HG02973 (cell line): ENCODE measurements around the gene EFCAB11.

ENCODE experiments used
- ATAC-seq: cut with Tn5 transposase; IDR thresholded peaks from one replicate; pipeline ENCODE4 v1.9.1; 2021; ENCODE audit warnings: moderate library complexity; ENCODE audit not compliant: unreplicated experiment

Gene EFCAB11

GRCh38 chr14:89775946-89776345 lies 178.6 kb downstream of the EFCAB11 start:
- ATAC-seq: no peak

DNA sequence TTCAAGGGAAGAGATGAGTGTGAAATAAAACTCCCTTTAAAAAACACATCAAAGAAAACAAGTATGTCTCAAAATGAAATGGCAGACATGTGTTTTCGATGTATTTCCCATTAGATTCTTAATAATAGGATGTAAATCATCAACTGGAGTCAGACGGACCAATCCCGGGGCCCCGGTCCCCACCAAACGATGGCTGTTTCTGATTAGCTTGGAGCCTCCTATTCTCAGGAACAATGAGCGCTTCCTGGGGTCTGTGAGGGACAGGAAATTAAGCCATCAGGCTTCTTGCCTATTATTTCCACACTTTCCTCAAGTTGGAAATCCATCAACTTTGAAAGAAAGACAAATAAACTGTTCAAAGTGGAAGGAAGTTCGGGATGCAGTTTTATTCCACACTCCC lies 179.4 kb downstream of the EFCAB11 start:
- no peak for ATAC-seq

GRCh38 chr14:89773644-89774316 lies 180.8 kb downstream of the EFCAB11 start:
- ATAC-seq: peak; percentile 83

DNA sequence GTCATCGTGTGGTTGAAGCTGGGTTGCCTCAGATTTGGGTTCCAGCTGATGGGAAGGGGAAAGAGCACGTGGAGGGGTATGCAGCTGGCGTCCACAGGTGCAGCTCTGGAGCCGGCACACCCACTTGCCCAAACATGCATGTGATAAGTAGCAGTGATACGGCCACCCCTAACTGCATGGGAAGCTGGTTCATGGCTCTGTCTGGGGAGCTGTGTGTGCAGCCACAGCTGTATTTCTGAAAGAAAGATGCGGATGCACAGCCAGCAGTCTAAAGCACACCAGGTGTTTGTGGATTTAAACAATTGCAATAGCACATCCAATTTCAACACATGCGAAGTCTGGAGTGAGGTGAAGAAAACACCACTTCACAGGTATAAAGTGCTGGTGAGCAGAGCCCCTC lies 181.4 kb downstream of the EFCAB11 start:
- peak; percentile 41 for ATAC-seq

- no peak for ATAC-seq
Observed at GRCh38 chr14:89771251-89771650, 183.3 kb downstream of the EFCAB11 start.

DNA sequence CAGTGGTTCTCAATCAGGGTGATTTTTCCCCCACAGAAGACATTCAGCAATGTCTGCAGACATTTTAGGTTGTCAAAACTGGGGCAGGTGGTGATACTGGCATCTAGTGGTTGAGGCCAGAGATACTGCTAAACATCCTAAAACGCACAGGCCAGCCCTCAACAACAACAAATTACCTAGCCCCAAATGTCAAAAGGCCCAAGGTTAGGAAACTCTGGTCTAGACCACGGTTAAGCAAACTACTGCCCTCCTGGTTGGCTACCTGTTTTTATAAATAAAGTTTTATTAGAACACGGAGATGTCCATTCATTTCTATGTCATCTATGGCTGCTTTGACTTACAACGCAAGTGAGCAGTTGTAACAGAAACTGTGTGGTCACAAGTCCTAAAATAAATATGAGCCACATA lies 186.7 kb downstream of the EFCAB11 start:
- ATAC-seq: peak; percentile 72

- no peak for ATAC-seq
Observed at GRCh38 chr14:89767131-89767530, 187.4 kb downstream of the EFCAB11 start.

DNA sequence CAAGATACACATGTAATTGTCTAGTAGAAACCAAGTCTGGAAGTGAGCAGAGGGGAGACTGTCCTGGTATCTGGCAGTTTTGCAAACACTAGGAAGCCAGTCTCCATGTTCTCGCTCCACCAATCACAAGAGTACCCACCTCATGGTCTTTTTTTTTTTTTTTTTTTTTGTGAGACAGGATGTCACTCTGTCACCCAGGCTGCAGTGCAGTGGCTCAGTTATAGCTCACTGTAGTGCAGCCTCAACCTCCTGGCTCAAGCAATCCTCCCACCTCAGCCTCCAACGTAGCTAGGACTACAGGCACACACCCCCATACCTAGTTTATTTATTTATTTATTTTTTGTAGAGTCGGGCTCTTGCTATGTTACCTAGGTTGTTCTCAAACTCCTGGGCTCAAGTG lies 189.2 kb downstream of the EFCAB11 start:
- ATAC-seq: no peak

GRCh38 chr14:89760086-89760485 lies 194.4 kb downstream of the EFCAB11 start:
- no peak for ATAC-seq

DNA sequence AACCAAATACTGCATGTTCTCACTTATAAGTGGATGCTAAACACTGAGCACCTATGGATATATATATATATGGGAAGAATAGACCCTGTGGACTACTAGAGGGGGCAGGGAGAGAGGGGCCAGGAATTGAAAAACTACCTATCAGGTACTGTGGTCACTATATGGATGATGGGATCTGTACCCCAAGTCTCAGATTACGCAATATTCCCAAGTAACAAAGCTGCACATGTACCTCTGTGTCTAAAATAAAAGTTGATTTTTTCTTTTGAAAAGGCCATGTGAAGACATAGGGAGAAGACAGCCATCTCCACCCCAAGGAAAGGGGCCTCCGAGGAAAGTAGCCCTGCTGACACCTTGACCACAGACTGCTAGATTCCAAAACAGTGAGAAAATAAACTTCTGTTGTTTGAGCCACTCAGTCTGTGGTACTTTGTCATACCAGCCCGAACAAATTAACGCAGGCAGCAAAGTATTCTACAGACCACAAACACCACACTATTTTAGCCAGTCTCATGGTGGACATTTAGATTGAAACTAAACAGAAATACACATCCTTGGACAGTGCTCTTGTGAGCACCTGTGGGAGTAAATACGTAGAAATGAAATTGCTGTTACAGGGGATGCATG lies 197.1 kb downstream of the EFCAB11 start:
- no peak for ATAC-seq

GRCh38 chr14:89755816-89756215 lies 198.7 kb downstream of the EFCAB11 start:
- no peak for ATAC-seq

GRCh38 chr14:89753828-89754412 lies 200.6 kb downstream of the EFCAB11 start:
- ATAC-seq: no peak

- no peak for ATAC-seq
Observed at GRCh38 chr14:89750908-89751392, 203.6 kb downstream of the EFCAB11 start.

GRCh38 chr14:89750281-89750755 lies 204.2 kb downstream of the EFCAB11 start:
- no peak for ATAC-seq

GRCh38 chr14:89748004-89748403 lies 206.5 kb downstream of the EFCAB11 start:
- ATAC-seq: no peak

- ATAC-seq: no peak
Observed at GRCh38 chr14:89747126-89747525, 207.4 kb downstream of the EFCAB11 start.

DNA sequence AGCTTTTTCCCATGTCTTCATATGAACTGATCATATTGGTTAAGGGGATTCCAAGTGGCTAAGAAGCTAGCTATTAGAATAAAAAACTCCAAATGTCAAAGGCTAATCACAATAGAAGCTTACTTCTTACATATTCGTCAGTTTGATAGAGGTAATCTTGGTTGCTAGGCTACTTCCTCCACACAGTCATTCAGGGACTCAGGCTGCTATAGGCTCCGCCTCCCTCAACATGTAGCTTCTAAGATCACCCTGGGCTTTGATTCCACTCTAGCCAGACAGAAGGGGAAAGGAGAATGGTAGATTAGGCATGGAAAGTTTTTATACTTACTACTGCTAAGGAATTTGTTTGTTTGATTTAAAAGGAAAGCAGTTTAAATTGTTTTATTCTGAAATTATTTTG lies 207.9 kb downstream of the EFCAB11 start:
- ATAC-seq: no peak

DNA sequence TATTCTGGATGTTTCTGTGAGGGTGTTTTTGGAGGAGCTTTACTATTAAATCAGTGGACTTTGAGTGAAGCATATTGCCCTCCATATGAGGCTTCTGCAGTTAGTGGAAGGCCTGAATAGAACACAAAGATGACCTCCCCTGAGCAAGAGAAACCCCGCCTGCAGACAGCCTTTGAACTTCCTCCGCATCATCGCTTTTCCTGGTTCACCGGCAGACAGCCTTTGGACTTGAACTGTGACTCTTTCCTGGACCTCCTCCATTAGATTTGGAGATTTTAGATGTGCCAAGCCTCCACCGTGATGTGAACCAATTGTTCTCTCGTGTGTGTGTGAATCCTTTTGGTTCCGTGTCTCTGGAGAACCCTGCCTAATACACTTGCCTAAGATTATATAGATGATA lies 208.4 kb downstream of the EFCAB11 start:
- ATAC-seq: no peak
